ENCODE results near the gene CLK3. TPM values are rescaled to one million over a fixed set of nuclear protein-coding genes. Genes with fewer than 3 reads are reported as not detected.

Gene CLK3
- total RNA-seq = 100 to 1,000 TPM; 131 to 273 (median 177) TPM
- 100 to 1,000 TPM in 1 of 2 donors, 10 to 100 TPM in 1; 57.8 to 104 TPM for polyA plus RNA-seq
- 200 reads per million, percentile 93 among the genes with 10 or more reads in this experiment for total RNA-seq

- Mint-ChIP-seq H3K36me3 (peaks cover 0 to 15% (median 0%) of the 10 kb centered on the region in 5 donors), H3K9me3 (no peaks in the 10 kb centered on the region), H3K27ac (peak within 1 kb of the TSS; percentile 92 to 98 (median 95)), H3K4me3 (peak within 1 kb of the TSS; percentile 91 to 96 (median 93)), H3K27me3 (no peaks in the 10 kb centered on the region), H3K4me1 (peaks cover 31 to 45% (median 43%) of the 10 kb centered on the region in 7 donors)
- ChIA-PET CTCF (interaction anchor here (7.6 kb wide), 1 partner anchor 17 kb away, joined by 71 read pairs; no protein-coding TSS in a partner anchor), POLR2A (interaction anchor here (0.5 to 3.8 kb wide), 26 partner anchors 11 to 1010 kb away, joined by 3 to 41 read pairs (median 4); partner anchors contain the start of genes ARID3B, COX5A, CSK and MAN2C1)
- H3K27me3 ChIP-seq (ENCODE audit: control insufficient read depth in 2 of 2, insufficient read depth in 2 of 2, low read length in 2 of 2) = no peaks in the 10 kb centered on the region
- H3K4me3 ChIP-seq (ENCODE audit: low read length) = peak within 1 kb of the TSS; percentile 79
- peak within 1 kb of the TSS; percentile 100 for H3K27ac ChIP-seq (ENCODE audit: low read depth, low read length)
- H3K36me3 ChIP-seq (ENCODE audit: control insufficient read depth in 2 of 3, insufficient read depth in 3 of 3, low read length in 3 of 3) = peaks cover 2 to 31% (median 10%) of the 10 kb centered on the region in 3 experiments
- intact Hi-C loops (cut with micrococcal nuclease) = loop anchor here (1.0 to 10.0 kb wide), 19 partner anchors 17 to 1029 kb away; partner anchors contain the start of genes ARID3B (in 2 of the 2), SCAMP2 (in 2 of the 2), SIN3A (in 2 of the 2) and STOML1 (in 2 of the 2)
- DNase-seq = peak; percentile 92 to 98 (median 96)
- ATAC-seq = peak; percentile 83
- no peaks in the 10 kb centered on the region for H3K9me3 ChIP-seq (ENCODE audit: control insufficient read depth in 2 of 3, low read length in 3 of 3)
- peaks cover 23 to 30% of the 10 kb centered on the region in 2 donors for H3K4me1 ChIP-seq (ENCODE audit: control insufficient read depth in 2 of 2, insufficient read depth in 2 of 2, low read length in 2 of 2)
These were observed at the start of gene CLK3 for GRCh38 chr15:74615508-74616365. Gene CLK3 (plus strand): TSS chr15:74615836. CDS start chr15:74619197, 3,361 bp downstream.

GRCh38 chr15:74568594-74568993, 47.0 kb upstream of the CLK3 start:
- Mint-ChIP-seq H3K27ac (peak overlapping the region in 1 of 9 donors; percentile 80), H3K9me3 (no peaks in the 10 kb centered on the region), H3K4me3 (no peak overlapping the region), H3K27me3 (no peaks in the 10 kb centered on the region), H3K4me1 (peaks cover 21 to 55% (median 41%) of the 10 kb centered on the region in 7 donors), H3K36me3 (peaks cover 0 to 49% (median 17%) of the 10 kb centered on the region in 5 donors)
- Histone ChIP-seq H3K9me3 (ENCODE audit: control insufficient read depth in 2 of 3, low read length in 3 of 3) (no peaks in the 10 kb centered on the region), H3K36me3 (ENCODE audit: control insufficient read depth in 2 of 3, insufficient read depth in 3 of 3, low read length in 3 of 3) (peaks cover 12 to 48% (median 21%) of the 10 kb centered on the region in 3 experiments), H3K4me1 (ENCODE audit: control insufficient read depth in 2 of 2, insufficient read depth in 2 of 2, low read length in 2 of 2) (peaks cover 0 to 5% of the 10 kb centered on the region in 2 donors), H3K4me3 (ENCODE audit: low read length) (no peak overlapping the region), H3K27me3 (ENCODE audit: control insufficient read depth in 2 of 2, insufficient read depth in 2 of 2, low read length in 2 of 2) (no peaks in the 10 kb centered on the region), H3K27ac (ENCODE audit: low read depth, low read length) (no peak overlapping the region)
- ChIA-PET POLR2A (interaction anchor here (0.6 kb wide), 1 partner anchor 42 kb away, joined by 6 read pairs; no protein-coding TSS in a partner anchor), CTCF (no interaction called here)
- intact Hi-C loops (cut with micrococcal nuclease) = no loop called here
- DNase-seq (no peak), ATAC-seq (no peak)

- no peak overlapping the region for H3K27ac ChIP-seq (ENCODE audit: low read depth, low read length)
- no peaks in the 10 kb centered on the region for H3K27me3 ChIP-seq (ENCODE audit: control insufficient read depth in 2 of 2, insufficient read depth in 2 of 2, low read length in 2 of 2)
- H3K4me1 ChIP-seq (ENCODE audit: control insufficient read depth in 2 of 2, insufficient read depth in 2 of 2, low read length in 2 of 2) = peaks cover 0 to 5% of the 10 kb centered on the region in 2 donors
- no peaks in the 10 kb centered on the region for H3K9me3 ChIP-seq (ENCODE audit: control insufficient read depth in 2 of 3, low read length in 3 of 3)
- no peak overlapping the region for H3K27ac Mint-ChIP-seq
- peaks cover 21 to 44% (median 31%) of the 10 kb centered on the region in 7 donors for H3K4me1 Mint-ChIP-seq
- H3K4me3 ChIP-seq (ENCODE audit: low read length) = no peak overlapping the region
- H3K9me3 Mint-ChIP-seq = no peaks in the 10 kb centered on the region
- no peak for ATAC-seq
- ChIA-PET CTCF (no interaction called here), POLR2A (interaction anchor here (0.6 kb wide), 1 partner anchor 552 kb away, joined by 3 read pairs; no protein-coding TSS in a partner anchor)
- H3K27me3 Mint-ChIP-seq = no peaks in the 10 kb centered on the region
- peaks cover 0 to 50% (median 20%) of the 10 kb centered on the region in 5 donors for H3K36me3 Mint-ChIP-seq
- peaks cover 18 to 59% (median 23%) of the 10 kb centered on the region in 3 experiments for H3K36me3 ChIP-seq (ENCODE audit: control insufficient read depth in 2 of 3, insufficient read depth in 3 of 3, low read length in 3 of 3)
- no peak for DNase-seq
- intact Hi-C loops (cut with micrococcal nuclease) = no loop called here
- H3K4me3 Mint-ChIP-seq = no peak overlapping the region
These were observed 45.9 kb upstream of the CLK3 start for GRCh38 chr15:74569731-74570070.

- H3K4me3 ChIP-seq (ENCODE audit: low read length) = no peak overlapping the region
- Mint-ChIP-seq H3K9me3 (no peaks in the 10 kb centered on the region), H3K36me3 (peaks cover 0 to 49% (median 16%) of the 10 kb centered on the region in 5 donors), H3K27ac (no peak overlapping the region), H3K4me3 (no peak overlapping the region), H3K4me1 (peaks cover 16 to 38% (median 25%) of the 10 kb centered on the region in 7 donors), H3K27me3 (no peaks in the 10 kb centered on the region)
- H3K9me3 ChIP-seq (ENCODE audit: control insufficient read depth in 2 of 3, low read length in 3 of 3) = no peaks in the 10 kb centered on the region
- no peaks in the 10 kb centered on the region for H3K27me3 ChIP-seq (ENCODE audit: control insufficient read depth in 2 of 2, insufficient read depth in 2 of 2, low read length in 2 of 2)
- DNase-seq (no peak), ATAC-seq (no peak)
- H3K36me3 ChIP-seq (ENCODE audit: control insufficient read depth in 2 of 3, insufficient read depth in 3 of 3, low read length in 3 of 3) = peaks cover 18 to 74% (median 24%) of the 10 kb centered on the region in 3 experiments
- no peak overlapping the region for H3K27ac ChIP-seq (ENCODE audit: low read depth, low read length)
- intact Hi-C loops (cut with micrococcal nuclease) = no loop called here
- H3K4me1 ChIP-seq (ENCODE audit: control insufficient read depth in 2 of 2, insufficient read depth in 2 of 2, low read length in 2 of 2) = peaks cover 0 to 5% of the 10 kb centered on the region in 2 donors
- CTCF ChIA-PET = no interaction called here
- POLR2A ChIA-PET = interaction anchor here (1.1 kb wide), 1 partner anchor 42 kb away, joined by 3 read pairs; no protein-coding TSS in a partner anchor
These were observed 44.4 kb upstream of the CLK3 start for GRCh38 chr15:74571191-74571590.

GRCh38 chr15:74573987-74574386, 41.6 kb upstream of the CLK3 start:
- peak overlapping the region in 1 of 10 donors; percentile 12 for H3K4me3 Mint-ChIP-seq
- Histone ChIP-seq H3K27ac (ENCODE audit: low read depth, low read length) (no peak overlapping the region), H3K27me3 (ENCODE audit: control insufficient read depth in 2 of 2, insufficient read depth in 2 of 2, low read length in 2 of 2) (no peaks in the 10 kb centered on the region), H3K36me3 (ENCODE audit: control insufficient read depth in 2 of 3, insufficient read depth in 3 of 3, low read length in 3 of 3) (peaks cover 18 to 95% (median 22%) of the 10 kb centered on the region in 3 experiments), H3K4me3 (ENCODE audit: low read length) (no peak overlapping the region), H3K4me1 (ENCODE audit: control insufficient read depth in 2 of 2, insufficient read depth in 2 of 2, low read length in 2 of 2) (no peaks in the 10 kb centered on the region), H3K9me3 (ENCODE audit: control insufficient read depth in 2 of 3, low read length in 3 of 3) (no peaks in the 10 kb centered on the region)
- no peak for ATAC-seq
- H3K27me3 Mint-ChIP-seq = no peaks in the 10 kb centered on the region
- intact Hi-C loops (cut with micrococcal nuclease) = no loop called here
- peaks cover 0 to 17% (median 2%) of the 10 kb centered on the region in 7 donors for H3K4me1 Mint-ChIP-seq
- peaks cover 4 to 51% (median 20%) of the 10 kb centered on the region in 5 donors for H3K36me3 Mint-ChIP-seq
- H3K9me3 Mint-ChIP-seq = no peaks in the 10 kb centered on the region
- peak overlapping the region in 3 of 9 donors; percentile 30 to 46 (median 32) for H3K27ac Mint-ChIP-seq
- ChIA-PET CTCF (no interaction called here), POLR2A (no interaction called here)
- DNase-seq = no peak

GRCh38 chr15:74578496-74578994, 37.1 kb upstream of the CLK3 start:
- intact Hi-C loops (cut with micrococcal nuclease) = loop anchor here in 1 of 2 donors (5.0 kb wide), 1 partner anchor 36 kb away; the partner anchor contains the start of gene ARID3B
- no peaks in the 10 kb centered on the region for H3K27me3 ChIP-seq (ENCODE audit: control insufficient read depth in 2 of 2, insufficient read depth in 2 of 2, low read length in 2 of 2)
- CTCF ChIA-PET = no interaction called here
- no peak overlapping the region for H3K4me3 ChIP-seq (ENCODE audit: low read length)
- Mint-ChIP-seq H3K4me3 (no peak overlapping the region), H3K36me3 (peaks cover 4 to 37% (median 13%) of the 10 kb centered on the region in 5 donors), H3K9me3 (peaks cover 0 to 1% (median 0%) of the 10 kb centered on the region in 11 donors), H3K27ac (peak overlapping the region in 3 of 9 donors; percentile 4 to 62 (median 28)), H3K4me1 (peaks cover 0 to 15% (median 0%) of the 10 kb centered on the region in 7 donors), H3K27me3 (no peaks in the 10 kb centered on the region)
- no peaks in the 10 kb centered on the region for H3K9me3 ChIP-seq (ENCODE audit: control insufficient read depth in 2 of 3, low read length in 3 of 3)
- no peaks in the 10 kb centered on the region for H3K4me1 ChIP-seq (ENCODE audit: control insufficient read depth in 2 of 2, insufficient read depth in 2 of 2, low read length in 2 of 2)
- H3K36me3 ChIP-seq (ENCODE audit: control insufficient read depth in 2 of 3, insufficient read depth in 3 of 3, low read length in 3 of 3) = peaks cover 7 to 85% (median 12%) of the 10 kb centered on the region in 3 experiments
- DNase-seq = no peak
- POLR2A ChIA-PET = no interaction called here
- no peak overlapping the region for H3K27ac ChIP-seq (ENCODE audit: low read depth, low read length)
- no peak for ATAC-seq
